GM12878 (cell line): ENCODE measurements around the gene NT5C3B. TPM values are rescaled to one million over a fixed set of nuclear protein-coding genes. Genes with fewer than 3 reads are reported as not detected.
A peak's percentile ranks its signal among the peaks of the same experiment; 100 is the strongest.

Source experiments
- BACH1 ChIP-seq: fragments of 450-650 bp; IDR thresholded peaks from 2 replicates; pipeline ENCODE4 v1.6.1; 2017; ENCODE audit warnings: mild to moderate bottlenecking, borderline replicate concordance
- BCL3 ChIP-seq: IDR thresholded peaks from 2 replicates; pipeline ENCODE4 v1.6.1; 2011; ENCODE audit warnings: borderline replicate concordance, low read depth, mild to moderate bottlenecking, moderate library complexity, low read length; ENCODE audit not compliant: insufficient read depth, poor library complexity, severe bottlenecking
- BHLHE40 ChIP-seq, 2 experiments: fragments of 450-650 bp in 1 of 2; IDR thresholded peaks; 2 replicates each; pipeline ENCODE4 v1.6.1; 2011 to 2017; ENCODE audit warnings: low read depth in 2 of 2, borderline replicate concordance in 1 of 2, improper control_type of control experiment in 1 of 2, low read length in 1 of 2, mild to moderate bottlenecking in 1 of 2
- BRCA1 ChIP-seq: IDR thresholded peaks from 2 replicates; pipeline ENCODE4 v1.6.1; 2011; ENCODE audit warnings: low read depth, low read length, improper control_type of control experiment
- CEBPZ ChIP-seq: fragments of 150-350 bp; IDR thresholded peaks from 2 replicates; pipeline ENCODE4 v1.6.1; 2016; ENCODE audit warnings: low read depth, low read length
- EP300 ChIP-seq, 2 experiments: fragments of 150-350 bp in 1 of 2; IDR thresholded peaks; 2 replicates each; pipeline ENCODE4 v1.6.1; 2011 to 2012; ENCODE audit warnings: low read depth in 2 of 2, low read length in 2 of 2, borderline replicate concordance in 1 of 2, improper control_type of control experiment in 1 of 2, inconsistent platforms in 1 of 2; ENCODE audit not compliant: control insufficient read depth in 1 of 2
- ESRRA ChIP-seq: IDR thresholded peaks from 2 replicates; pipeline ENCODE4 v1.6.1; 2012; ENCODE audit warnings: mild to moderate bottlenecking, low read length, improper control_type of control experiment
- GATAD2B ChIP-seq: fragments of 450-650 bp; conservative IDR thresholded peaks from 2 replicates; pipeline ENCODE4 v1.6.1; 2017; ENCODE audit warnings: low read depth, mild to moderate bottlenecking, moderate library complexity
- HDGF ChIP-seq: fragments of 450-650 bp; IDR thresholded peaks from 2 replicates; pipeline ENCODE4 v1.6.1; 2016; ENCODE audit warnings: antibody characterized with exemption
- IKZF2 ChIP-seq, 2 experiments: fragments of 450-650 bp; IDR thresholded peaks; 2 replicates each; pipeline ENCODE4 v1.6.1; 2017; ENCODE audit warnings: mild to moderate bottlenecking in 2 of 2, moderate library complexity in 2 of 2
- JUND ChIP-seq: IDR thresholded peaks from 2 replicates; pipeline ENCODE4 v1.6.1; 2012; ENCODE audit warnings: low read depth, mild to moderate bottlenecking, low read length, improper control_type of control experiment, moderate library complexity
- MXI1 ChIP-seq: fragments of 150-350 bp; IDR thresholded peaks from 2 replicates; pipeline ENCODE4 v1.6.1; 2011; ENCODE audit warnings: low read depth, mild to moderate bottlenecking, inconsistent platforms, low read length, improper control_type of control experiment
- NR2F1 ChIP-seq: fragments of 450-650 bp; conservative IDR thresholded peaks from 2 replicates; pipeline ENCODE4 v1.6.1; 2017; ENCODE audit warnings: mild to moderate bottlenecking
- PKNOX1 ChIP-seq: fragments of 450-650 bp; IDR thresholded peaks from 2 replicates; pipeline ENCODE4 v1.6.1; 2016; ENCODE audit warnings: mild to moderate bottlenecking
- POLR2AphosphoS2 ChIP-seq: IDR thresholded peaks from 2 replicates; pipeline ENCODE4 v1.6.1; 2011; ENCODE audit warnings: low read depth, mild to moderate bottlenecking, low read length, improper control_type of control experiment, moderate library complexity
- RB1 ChIP-seq: fragments of 450-650 bp; formaldehyde crosslinking; IDR thresholded peaks from 2 replicates; pipeline ENCODE4 v1.6.1; 2017; ENCODE audit warnings: mild to moderate bottlenecking, borderline replicate concordance
- RCOR1 ChIP-seq: conservative IDR thresholded peaks from 2 replicates; pipeline ENCODE4 v1.6.1; 2012; ENCODE audit warnings: low read depth, low read length, improper control_type of control experiment
- RELA ChIP-seq: fragments of 450-650 bp; IDR thresholded peaks from 2 replicates; pipeline ENCODE4 v1.8.0; 2014; ENCODE audit warnings: borderline replicate concordance; ENCODE audit not compliant: partially characterized antibody
- USF1 ChIP-seq: IDR thresholded peaks from 2 replicates; pipeline ENCODE4 v1.6.1; 2011; ENCODE audit warnings: borderline replicate concordance, low read depth, mild to moderate bottlenecking, moderate library complexity, mixed read lengths, low read length; ENCODE audit not compliant: insufficient read depth; ENCODE audit errors: extremely low read length
- USF2 ChIP-seq: IDR thresholded peaks from 2 replicates; pipeline ENCODE4 v1.6.1; 2011; ENCODE audit warnings: low read depth, low read length, improper control_type of control experiment, borderline replicate concordance
- ZNF217 ChIP-seq: fragments of 450-650 bp; IDR thresholded peaks from 2 replicates; pipeline ENCODE4 v1.6.1; 2017; ENCODE audit warnings: antibody characterized with exemption, mild to moderate bottlenecking
- polyA plus RNA-seq, 11 experiments: library from polyadenylated mRNA; depleted of rRNA in 4 of 11; unstranded in 6 of 11; stranded (reverse) in 5 of 11; fragments of >200 nt; fragmentation: Nextera tagmentation in 4 of 11; fragmentation: Illumina TruSeq in 1 of 11; extraction: Ambion mirVana in 4 of 11; extraction: Trizol in 1 of 11; gene quantifications; 1 replicate in 1 of 11; 2 replicates in 10 of 11; pipeline versions ENCODE4 v1.2.1 to v1.2.3, GENCODE V29; 2011 to 2016; ENCODE audit warnings: inconsistent platforms in 2 of 11, missing spikeins in 2 of 11, low read depth in 1 of 11
- total RNA-seq, 4 experiments: library from RNA; depleted of rRNA in 3 of 4; stranded (reverse); fragments of >200 nt in 3 of 4; fragmentation: Illumina TruSeq in 1 of 4; extraction: Trizol in 1 of 4; gene quantifications; 2 replicates each; pipeline versions ENCODE4 v1.2.1 to v1.2.3, GENCODE V29; 2013 to 2021

NT5C3B gene
- total and polyA plus RNA-seq, 10 of the 15 experiments (the other 5 are each of a cell fraction or from before 2014, with no cell fraction given), result 0.52 to 64.6 (median 41.0) TPM

GRCh38 chr17:41786227-41787020, 49.6 kb downstream of the NT5C3B start, which contains the start of gene JUP (continued):
- peak; percentile 49; the same call in 1 of the 2 replicates for TF ChIP-seq ZNF217
- TF ChIP-seq BRCA1, result no peak
- TF ChIP-seq IKZF2 (IDR thresholded peaks at IDR 0.05), result no peak
- TF ChIP-seq MXI1, result no peak
- 0 out of 2 replicates have a peak, but pooled peaks have one; percentile 47 for TF ChIP-seq BACH1
- peak; percentile 15 for TF ChIP-seq RELA
- peak; percentile 34; the same call in 1 of the 2 replicates for TF ChIP-seq HDGF
- peak in 1 of 2 experiments; percentile 33; a peak in 1 of 4 replicates for TF ChIP-seq BHLHE40 (IDR thresholded peaks at IDR 0.05; ENCODE audit: borderline replicate concordance in 1 of 2, low read depth in 2 of 2, low read length in 1 of 2)
- TF ChIP-seq PKNOX1, result peak; percentile 99
- peak; percentile 45 for TF ChIP-seq NR2F1
- no peak for TF ChIP-seq USF2
- TF ChIP-seq ESRRA, result no peak
- TF ChIP-seq RCOR1, result no peak
- no peak for TF ChIP-seq JUND
- peak; percentile 93 for TF ChIP-seq CEBPZ
- no peak for TF ChIP-seq BCL3
- no peak for TF ChIP-seq POLR2AphosphoS2
- peak; percentile 73 for TF ChIP-seq GATAD2B
- no peak for TF ChIP-seq USF1
- 0 out of 2 replicates have a peak, but pooled peaks have one; percentile 29 for TF ChIP-seq RB1
- no peak for TF ChIP-seq EP300 (IDR thresholded peaks at IDR 0.05; ENCODE audit: borderline replicate concordance in 1 of 2, control insufficient read depth in 1 of 2, low read depth in 2 of 2, low read length in 2 of 2)
